ENCODE data around the gene C3orf22.

The C3orf22 gene

DNA sequence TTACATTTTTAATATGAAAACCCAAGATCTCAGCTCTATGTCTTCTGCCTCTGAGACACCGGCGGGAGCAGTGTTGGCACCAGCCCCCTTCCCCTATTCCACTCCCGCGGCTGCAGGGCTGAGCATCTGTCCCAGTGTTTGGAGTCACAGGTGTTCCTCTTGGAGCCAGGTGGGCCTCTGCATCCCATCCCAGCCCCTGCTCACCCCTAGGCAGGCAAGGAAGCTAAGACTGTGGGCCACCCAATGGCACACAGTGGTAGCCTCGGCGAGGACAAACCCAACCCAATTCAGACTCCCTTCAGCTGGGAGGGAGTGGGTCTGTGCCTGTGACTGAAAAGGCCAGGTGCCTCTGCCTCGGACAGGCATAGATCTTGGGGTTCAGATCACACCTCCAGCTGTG is 31.7 kb downstream of the C3orf22 start:
- no peak for DNase-seq

DNA sequence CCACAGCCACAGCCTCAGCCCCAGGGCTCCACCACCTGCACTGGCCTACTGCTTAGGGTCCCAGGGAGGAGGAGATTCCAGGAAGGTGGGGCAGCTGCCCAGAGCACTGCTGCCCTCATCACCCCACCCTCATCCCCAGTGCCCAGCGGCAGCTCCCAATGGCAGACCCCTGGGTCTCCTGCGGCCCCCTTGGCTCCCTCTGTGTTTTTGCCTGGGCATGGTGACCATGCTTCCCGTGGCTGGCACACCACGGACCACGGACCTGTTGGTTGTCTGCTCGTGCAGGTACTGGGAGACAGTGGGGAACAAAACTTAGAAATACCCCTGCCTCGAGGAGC is 32.1 kb downstream of the C3orf22 start:
- DNase-seq: no peak

DNA sequence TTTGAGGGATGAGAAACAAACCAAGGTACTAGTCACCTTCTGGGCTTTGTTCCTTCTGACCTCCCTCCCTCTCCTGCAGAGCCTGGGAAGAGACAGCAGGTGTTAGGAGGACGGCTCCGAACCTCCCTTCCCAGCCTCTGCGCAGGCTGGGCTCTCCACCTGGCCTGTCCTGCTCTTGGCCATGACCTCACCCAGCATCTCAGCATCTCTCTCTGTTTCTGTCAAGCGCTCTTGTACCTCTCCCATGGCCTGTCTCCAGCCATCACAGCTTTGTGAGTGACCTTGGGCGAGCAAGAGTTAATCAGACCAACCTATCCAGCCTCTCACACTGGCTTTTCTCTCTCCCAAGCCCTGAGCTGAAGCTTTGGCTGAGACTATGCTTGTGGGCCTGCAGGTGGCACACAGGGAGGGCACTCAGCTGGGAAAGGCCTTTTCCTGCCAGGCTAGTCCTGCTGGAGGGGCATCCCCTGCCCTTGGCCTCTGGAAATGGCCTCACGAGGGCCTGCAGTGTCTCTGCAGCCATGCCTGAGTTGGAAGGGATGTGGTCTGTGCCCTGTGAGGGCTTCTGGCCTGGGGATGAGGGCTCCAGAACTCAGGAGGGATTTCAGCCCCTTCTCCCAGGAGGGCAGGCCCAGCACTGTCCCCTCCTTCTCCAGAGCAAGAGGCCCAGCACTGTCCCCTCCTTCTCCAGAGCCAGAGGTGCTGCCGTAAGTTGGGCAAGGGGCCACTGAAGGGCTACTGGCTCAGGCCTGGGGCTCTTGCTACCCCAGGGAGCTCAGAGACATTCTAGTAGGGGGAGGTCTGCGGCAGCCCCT is 32.7 kb downstream of the C3orf22 start:
- DNase-seq: no peak

DNA sequence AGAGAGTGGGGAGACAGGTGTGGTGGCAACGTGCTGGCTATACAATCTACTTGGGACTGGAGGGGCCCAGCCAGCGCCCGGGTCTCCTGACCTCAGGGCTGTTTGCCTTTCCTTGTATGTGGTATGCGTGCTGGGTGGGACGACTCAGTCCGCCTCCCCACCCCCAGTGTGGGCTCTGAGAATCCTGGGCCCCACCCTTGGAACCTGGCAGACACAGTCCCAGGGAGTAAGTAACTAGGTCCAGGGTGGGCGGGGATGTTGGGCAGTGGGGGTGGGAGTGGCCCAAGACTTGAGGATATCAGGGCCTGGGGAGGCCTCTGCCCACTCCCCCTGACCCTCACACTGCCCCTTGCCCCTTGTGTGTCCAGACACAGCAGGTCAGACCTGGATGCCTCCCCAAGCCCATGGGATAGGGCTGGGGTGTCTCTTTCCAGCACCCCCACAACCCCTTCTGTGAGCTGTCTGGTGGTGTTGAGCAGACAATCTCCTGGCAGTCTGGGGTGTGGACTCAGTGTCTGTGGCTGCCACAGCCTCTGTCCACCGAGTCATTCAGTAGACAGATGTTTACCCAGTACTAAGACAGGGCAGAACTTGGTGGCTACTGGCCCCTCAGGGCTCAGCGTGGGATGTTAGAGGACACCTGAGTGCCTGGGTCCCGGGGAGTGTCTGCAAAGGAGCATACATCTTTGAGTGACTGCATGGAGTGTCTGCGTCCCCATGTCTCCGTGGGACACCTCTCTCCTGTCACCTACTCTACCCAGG is 33.5 kb downstream of the C3orf22 start:
- DNase-seq: no peak

DNA sequence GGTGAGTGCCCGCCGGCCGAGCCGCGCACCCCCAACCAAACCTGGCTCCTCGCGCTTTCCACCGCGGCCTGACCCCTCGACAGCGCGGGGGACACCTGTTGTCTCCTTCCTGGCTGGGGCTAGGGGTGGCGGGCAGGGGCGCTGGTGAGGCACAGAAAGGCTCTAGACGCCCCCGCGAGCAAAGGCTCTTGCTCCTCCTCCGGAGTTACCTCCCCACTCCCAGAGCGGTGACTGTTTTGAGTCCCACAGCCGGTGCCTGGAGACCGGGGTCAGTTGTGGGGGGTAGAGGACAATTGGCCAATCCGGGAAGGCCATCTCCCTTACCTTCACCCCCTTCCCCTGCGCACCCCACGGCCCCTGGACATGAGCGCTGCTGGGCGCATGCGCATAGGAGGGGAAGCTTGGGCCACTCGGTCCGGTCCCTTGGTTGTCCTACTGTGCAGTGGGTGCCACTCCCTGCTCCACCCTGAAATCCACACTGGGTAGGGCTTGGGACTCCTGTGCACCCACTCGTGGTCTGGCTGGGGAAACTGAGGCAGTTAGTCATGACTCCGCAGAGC is 34.2 kb downstream of the C3orf22 start:
- no peak for DNase-seq

DNA sequence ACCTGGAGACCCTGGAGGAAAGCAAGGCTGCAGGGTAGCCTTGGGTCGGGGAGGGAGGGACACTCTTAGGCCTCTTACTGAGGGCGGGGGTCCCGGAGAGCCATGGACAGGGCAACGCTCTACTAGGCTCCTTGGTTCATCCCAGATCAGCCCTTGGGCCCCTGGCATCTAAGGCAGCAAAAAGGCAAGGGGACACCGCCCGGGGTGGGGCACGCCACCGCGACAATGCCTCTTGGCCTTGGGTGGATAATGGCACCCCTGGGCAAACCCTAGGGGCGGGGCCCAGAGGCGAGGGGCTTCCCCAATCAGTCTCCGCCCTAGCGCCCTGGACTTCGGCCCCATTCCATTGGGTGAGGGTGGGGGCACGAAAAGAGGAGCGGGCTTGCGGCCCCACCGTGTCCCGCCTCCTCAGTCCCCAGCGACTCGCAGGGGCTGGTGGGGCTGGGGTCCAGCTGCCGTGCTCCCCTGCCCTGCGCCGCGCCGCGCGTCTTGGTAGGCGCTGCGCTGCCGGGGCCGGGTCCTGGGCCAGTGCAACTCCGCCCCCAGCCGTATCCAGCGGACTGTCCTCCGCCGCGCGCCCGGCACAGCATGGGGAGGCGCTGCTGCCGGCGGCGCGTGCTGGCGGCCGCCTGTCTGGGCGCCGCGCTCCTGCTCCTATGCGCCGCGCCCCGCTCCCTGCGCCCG is 34.8 kb downstream of the C3orf22 start, which contains the start of gene CHST13:
Gene CHST13 (plus strand): TSS at position 411 of the 684 bp plus-strand sequence. CDS start 178 bp downstream, at position 589.
- no peak for DNase-seq

DNA sequence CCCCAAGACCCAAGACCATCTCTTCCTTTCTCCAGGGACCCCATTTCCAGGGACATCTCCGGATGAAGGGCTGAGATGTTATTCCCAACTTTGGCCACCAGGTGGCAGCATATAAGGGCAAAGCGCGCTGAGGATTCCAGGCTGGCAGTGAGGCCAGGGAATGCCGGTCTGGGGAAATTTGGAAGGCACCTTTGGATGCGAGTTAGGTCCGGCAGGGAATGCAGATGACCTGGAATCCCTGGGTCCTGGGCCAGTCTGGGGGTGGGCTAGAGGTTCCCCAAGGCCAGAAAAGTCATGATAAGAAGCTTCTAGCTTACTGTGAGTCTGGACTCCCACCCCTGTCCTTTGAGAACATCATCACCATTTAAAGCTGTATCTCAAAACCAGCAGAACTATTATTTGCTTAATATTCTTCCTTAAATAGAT is 36.4 kb downstream of the C3orf22 start:
- peak; percentile 80 for DNase-seq

DNA sequence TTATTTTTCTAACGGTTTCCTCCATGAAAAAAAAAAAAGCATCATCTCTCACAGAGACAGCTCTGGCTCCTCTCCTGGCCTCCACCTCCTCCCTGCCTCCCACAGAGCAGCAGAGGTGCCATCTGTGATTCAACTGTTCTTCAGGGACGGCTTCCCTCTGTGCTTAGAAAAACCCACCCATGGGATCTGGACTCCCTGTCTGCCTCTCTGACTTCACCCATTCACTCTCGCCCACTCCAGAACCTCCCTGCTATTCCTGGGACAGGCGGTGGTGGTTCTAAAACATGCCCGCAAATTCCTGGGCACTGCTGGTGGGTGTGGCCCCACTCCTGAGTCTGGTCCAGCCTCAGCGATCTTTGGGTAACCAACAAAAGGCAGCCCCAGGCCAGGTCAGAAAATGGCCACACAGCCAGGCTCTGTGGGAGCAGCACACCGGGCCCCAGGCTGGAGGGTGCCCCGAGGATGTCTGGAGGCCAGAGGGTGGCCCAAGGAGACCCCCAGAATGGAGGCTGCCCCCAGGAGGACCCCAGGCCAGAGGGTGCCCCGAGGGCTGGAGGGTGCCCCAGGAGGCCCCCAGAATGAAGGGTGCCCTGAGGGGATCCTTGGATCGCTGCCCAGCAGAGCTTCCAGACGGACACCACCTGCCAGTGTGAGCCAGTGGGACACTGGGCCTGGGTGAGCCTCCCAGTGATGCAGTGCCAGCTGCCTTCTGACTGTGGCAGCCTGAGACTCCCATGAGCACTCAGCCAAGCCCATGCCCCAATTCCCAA is 37.4 kb downstream of the C3orf22 start:
- no peak for DNase-seq

DNA sequence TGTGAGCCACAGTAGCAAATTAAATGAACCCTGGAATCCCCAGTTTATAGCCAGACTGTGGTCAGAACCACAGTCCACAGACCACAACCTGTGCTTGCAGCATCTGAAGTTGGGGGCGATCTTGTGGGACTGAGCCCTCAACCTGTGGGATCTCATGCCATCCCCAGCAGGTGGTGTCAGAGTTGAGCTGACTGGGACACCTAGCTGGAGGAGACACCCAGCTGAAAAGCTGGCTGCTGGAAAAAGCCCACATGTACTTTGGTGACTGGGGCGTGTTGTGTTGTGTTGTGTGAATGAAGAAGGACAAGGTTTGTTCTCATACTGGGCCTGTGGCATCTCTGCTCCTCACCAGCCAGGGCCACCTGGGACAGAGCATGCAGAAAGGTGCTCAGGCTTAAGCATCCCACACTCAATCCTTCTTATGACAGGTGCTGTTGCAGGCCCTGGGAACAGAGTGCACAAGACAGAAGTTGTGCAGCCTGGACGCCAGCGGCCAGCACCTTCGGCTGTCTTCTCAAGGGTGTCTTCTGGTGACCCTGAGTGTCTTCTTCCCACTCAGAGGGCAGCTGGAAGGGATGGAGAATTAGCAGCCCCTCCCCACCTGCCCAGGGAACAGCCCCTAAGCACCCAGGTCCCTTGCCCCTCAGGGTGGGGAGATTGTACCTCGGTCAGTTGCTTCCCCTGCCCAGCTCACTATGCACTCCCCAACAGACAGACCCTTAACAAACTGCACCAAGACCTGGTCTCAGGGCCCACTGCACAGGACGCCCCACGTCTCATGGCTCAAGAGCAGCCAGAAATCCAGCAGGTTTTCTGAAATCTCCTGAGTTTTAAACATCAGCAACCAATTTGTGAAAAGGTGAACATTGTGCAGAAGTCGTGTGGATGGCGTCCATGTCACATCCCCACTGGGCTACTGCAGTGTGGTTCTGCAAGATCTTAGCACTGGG is 39.0 kb downstream of the C3orf22 start:
- DNase-seq: no peak

DNA sequence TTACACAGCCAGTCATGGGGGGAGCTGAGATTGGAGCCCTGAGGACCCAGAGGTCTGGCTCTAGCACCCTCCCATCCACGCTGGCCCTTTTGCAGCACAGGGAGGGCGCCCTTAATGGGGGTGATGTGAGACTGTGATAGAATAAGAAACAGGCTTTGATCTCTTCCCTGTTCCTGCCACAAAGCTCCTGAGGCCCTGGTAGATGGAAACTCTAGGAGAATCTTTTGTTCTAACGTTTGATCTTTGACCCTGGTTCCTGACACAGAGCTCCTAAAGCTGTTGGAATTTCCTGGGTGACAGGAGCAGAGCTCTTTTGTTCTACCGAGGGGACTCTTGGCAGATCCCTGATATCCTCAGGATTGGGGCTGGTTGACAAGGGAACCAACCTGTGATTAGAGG is 40.0 kb downstream of the C3orf22 start:
- no peak for DNase-seq

DNA sequence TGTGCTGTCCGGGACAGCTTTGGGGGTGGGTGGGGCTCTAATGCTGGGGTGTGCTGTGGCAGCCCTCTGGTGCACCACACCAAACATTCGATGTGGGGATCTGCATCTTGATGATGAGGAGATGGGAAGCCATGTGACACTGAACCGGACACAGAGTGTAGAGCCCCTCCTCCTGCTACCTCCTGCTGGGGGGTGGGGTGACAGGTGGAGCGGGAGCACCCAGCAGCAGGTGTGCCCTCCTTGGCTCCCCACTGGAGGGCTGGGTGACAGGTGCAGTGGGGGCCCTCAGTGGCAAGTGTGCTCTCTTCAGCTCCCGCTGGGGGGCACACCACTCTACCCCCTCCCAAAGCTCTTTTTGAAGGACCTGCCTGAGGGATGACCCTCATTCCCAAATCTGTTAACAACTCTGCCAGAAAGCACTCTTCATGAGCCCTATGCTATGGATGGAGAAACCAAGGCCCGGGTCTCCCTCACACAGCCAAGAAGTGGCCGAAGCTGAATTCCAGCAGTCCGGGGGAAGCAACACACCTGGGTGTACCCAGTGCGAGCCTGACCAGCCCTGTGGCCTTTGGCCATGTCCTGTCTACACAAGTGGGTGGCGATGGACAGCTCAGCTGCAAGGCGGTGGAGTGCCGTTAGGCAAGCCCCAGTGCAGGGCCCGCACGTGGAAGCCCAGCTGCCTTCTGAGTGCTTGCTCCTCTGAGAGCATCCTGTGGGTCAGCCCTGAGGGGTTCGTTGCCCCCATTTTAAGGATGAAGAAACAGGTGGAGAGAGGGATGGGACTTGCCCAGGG is 40.5 kb downstream of the C3orf22 start:
- no peak for DNase-seq

DNA sequence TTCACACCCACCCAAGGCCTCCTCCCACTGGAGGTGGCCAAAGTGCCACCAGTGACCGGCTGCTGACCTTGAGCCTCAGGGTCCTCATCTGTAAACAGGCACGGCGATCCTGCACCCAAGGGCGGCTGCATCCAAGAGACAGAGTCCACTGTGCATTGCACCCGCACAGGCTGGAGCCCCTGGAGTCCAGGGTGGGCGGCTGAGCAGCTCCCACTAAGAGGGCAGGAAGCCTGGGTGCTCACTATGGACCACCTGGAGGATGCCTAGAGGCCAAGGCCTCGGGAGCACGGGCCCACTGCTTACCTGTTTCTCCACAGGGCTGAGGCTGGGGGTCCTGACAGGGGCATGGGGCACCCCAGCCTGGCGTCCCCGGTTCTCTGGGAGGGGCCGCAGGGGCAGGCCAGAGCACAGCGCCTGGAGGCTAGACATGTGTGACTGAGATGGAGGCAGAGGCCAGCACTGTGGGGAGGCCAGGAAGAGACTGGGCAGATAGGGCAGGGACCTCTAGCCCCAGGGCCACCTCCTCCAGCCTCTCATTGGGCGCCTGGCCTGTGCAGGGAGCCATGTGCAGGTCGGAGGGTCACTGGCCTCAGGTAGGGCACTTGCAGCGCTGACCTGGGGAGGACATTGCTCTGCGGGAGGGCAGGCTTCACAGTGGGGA is 41.3 kb downstream of the C3orf22 start, which contains the start of gene UROC1:
Gene UROC1 (minus strand): TSS at position 483 of the 661 bp plus-strand sequence. CDS start 54 bp downstream, at position 429.
- DNase-seq: no peak

DNA sequence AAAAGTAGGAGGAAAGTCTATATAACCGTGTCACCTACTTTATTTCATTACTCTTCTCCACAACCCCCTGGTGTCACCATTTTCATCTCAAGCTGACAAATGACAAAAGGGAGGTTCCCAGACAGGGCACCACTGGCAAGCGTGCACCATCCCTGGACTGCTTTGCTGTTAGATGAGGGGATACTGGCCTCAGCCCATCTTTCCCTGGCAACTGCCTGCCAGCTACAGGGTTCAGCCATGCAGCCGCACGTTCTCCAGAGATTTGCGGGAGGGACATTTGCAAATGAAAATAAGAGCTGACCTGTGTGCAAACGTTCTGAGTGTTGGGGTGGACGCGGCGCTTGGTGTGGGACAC is 41.8 kb downstream of the C3orf22 start:
- no peak for DNase-seq

DNA sequence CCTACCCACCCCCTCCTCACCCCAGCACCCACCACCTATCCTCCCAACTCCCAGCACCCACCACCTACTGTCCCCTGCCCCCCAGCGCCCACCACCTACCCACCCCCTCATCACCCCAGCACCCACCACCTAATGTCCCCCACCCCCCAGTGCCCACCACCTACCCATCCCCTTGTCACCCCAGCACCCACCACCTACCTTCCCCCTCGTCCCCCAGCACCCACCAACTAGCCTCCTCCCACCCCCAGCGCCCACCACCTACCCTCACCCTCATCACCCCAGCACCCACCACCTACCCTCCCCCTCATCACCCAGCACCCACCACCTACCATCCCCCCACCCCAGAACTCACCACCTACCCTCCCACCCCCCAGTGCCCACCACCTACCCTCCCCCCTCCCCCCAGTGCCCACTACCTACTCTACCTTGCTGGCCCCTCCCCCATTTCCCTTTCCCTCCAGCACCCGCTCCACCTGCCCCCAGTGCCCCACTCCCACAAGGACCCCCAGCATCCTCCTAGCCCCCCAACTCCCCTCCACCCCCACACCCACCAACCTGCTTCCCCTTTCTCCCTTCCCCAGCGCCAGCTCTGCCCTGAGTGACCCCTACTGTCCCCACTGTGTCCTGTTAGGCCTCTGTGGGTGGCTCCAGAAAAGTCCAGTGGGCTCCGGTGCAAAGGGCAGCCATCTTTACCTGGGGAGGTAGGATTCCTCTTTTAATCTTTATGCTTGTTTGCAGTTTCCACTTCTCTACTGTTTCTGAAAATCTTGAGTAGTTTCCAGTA is 42.4 kb downstream of the C3orf22 start:
- no peak for DNase-seq

DNA sequence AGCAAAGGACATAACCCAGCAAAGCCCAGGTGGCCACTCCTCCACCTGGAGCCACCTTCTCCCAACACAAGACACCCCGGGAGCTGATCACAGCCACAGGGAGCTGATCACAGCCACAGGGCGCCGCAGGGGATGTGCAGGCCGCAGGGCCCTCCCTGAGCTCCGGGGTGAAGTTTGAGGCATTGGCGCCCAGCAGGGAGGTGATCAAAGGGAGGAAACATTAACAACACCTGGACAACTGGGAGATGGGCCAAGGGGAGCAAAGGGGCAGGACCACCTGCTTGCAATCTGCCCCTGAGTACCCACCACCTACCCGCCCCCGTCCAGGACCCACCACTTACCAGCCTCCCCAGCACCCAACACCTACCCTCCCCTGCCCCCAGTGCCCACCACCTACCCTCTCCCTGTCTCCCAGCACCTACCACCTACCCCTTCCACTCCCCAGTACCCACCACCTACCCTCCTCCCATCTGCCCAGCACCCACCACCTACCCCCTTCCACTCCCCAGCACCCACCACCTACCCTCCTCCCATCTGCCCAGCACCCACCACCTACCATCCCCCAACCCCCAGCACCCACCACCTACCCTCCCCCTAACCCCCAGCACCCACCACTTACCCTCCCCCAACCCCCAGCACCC is 43.5 kb downstream of the C3orf22 start:
- DNase-seq: no peak

DNA sequence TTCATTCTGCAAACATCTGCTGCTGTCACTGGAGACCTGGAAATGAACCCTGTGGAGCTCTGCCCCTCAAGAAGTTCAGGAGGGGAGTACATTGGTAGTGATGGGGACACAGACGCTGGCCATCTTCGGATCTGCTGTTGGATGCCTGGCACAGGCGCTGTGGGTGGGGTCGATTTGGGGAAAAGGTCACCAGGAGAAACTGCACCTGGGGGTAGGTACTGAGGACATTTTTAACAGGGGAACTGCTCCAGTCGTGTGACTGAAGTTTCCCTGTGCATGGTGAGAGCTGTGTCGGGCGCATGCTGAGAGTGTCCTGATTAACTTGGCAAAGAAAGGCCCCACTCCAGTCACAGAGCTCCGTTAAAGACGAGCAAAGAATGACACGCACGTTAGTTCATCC is 44.6 kb downstream of the C3orf22 start:
- no peak for DNase-seq

DNA sequence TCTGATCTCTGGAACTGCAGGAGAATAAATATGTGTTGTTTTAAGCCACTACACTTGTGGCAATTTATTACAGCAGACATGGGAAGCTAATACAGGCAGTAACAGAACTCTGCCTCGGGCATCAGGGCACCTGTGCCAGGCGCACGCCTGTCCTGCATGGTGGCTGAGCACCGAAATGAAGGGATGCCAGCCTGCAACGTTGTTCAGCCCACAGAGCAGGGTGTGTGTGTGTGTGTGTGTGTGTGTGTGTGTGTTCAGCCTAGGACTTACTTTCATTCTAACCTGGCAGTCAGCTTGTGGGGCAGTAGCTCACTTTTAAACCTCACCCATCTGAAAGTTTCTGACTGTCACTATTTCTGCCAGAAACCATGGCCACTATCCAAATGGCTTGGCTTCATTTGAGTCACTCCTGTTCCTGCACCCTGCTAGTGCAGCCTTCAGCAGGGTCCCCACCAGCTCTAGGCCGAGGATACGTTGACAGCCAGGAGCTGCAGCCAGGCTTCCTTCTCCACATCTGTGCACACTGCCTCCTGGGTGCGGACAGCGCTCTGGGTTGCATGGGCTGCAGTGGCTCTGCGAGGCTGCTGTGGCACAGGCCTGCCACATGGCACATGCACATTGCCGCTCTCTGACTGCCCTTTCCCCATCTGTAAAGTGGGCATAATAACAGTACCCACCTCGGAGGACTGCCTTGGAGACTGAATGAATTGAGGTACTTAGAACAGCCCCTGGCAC is 45.6 kb downstream of the C3orf22 start:
- no peak for DNase-seq

DNA sequence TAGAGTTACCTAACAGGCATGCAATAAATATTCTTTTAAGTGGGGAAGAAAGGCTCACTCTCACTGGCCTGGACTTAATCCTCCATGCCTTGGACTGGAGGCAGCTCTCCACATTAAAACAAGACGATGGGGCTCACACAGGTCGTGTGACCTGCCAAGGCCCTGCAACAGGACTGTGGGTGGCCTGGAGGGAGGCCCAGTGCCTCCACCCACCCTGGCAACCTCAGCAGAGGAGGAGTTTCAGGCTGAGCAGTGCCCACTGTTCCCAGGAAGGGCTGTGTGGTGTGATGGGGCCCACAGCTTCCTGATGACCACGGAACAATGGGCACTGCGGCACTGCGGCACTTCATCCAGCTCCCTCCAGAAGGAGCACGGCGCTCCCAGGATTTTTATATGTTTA is 46.7 kb downstream of the C3orf22 start:
- no peak for DNase-seq

All from activated CD8-positive, alpha-beta memory T cell treated with anti-CD3 and anti-CD28 coated beads for 24 hours (primary cell).